Measurements from ENCODE around the gene MISP3. TPM values are rescaled to one million over a fixed set of nuclear protein-coding genes. Genes with fewer than 3 reads are reported as not detected.
A peak's percentile ranks its signal among the peaks of the same experiment; 100 is the strongest.

MISP3 gene
- total RNA-seq, 1 donor from 2014 or later = 5.3 TPM

GRCh38 chr19:14073261-14073924 is 807 bp downstream of the MISP3 start:
- Mint-ChIP-seq H3K4me1 (ENCODE audit: low read depth) (peaks cover 8% of the 10 kb centered on the region), H3K36me3 (ENCODE audit: low read depth) (no peaks in the 10 kb centered on the region), H3K27me3 (ENCODE audit: low read depth) (no peaks in the 10 kb centered on the region), H3K9me3 (no peaks in the 10 kb centered on the region), H3K27ac (peak overlapping the region; percentile 93), H3K4me3 (ENCODE audit: low read depth) (peak overlapping the region; percentile 97)
- DNase-seq (ENCODE audit: low spot score) = peak; percentile 77
- intact Hi-C loops (cut with micrococcal nuclease) = loop anchor here (1.0 to 5.0 kb wide), 5 partner anchors 8 to 66 kb away; partner anchors contain the start of genes ASF1B, PRKACA, RFX1 and SAMD1

- no peak for DNase-seq (ENCODE audit: low spot score)
- intact Hi-C loops (cut with micrococcal nuclease) = loop anchor here (1.0 to 5.0 kb wide), 6 partner anchors 7 to 194 kb away; partner anchors contain the start of genes ASF1B, PRKACA, RFX1 and SAMD1
Observed at GRCh38 chr19:14073925-14074838, 1.6 kb downstream of the MISP3 start.

GRCh38 chr19:14078411-14078810 is 5.8 kb downstream of the MISP3 start:
- intact Hi-C loops (cut with micrococcal nuclease) = no loop called here
- DNase-seq (ENCODE audit: low spot score) = no peak
- no peak overlapping the region for H3K27ac Mint-ChIP-seq
- H3K9me3 Mint-ChIP-seq = no peaks in the 10 kb centered on the region
- H3K4me3 Mint-ChIP-seq (ENCODE audit: low read depth) = no peak overlapping the region
- H3K4me1 Mint-ChIP-seq (ENCODE audit: low read depth) = peaks cover 11% of the 10 kb centered on the region
- peaks cover 2% of the 10 kb centered on the region for H3K36me3 Mint-ChIP-seq (ENCODE audit: low read depth)
- no peaks in the 10 kb centered on the region for H3K27me3 Mint-ChIP-seq (ENCODE audit: low read depth)

More at GRCh38 chr19:14073925-14074838, 1.6 kb downstream of the MISP3 start:
- Mint-ChIP-seq H3K27ac (peak overlapping the region; percentile 93), H3K4me1 (ENCODE audit: low read depth) (peaks cover 8% of the 10 kb centered on the region), H3K36me3 (ENCODE audit: low read depth) (no peaks in the 10 kb centered on the region), H3K4me3 (ENCODE audit: low read depth) (peak overlapping the region; percentile 97), H3K27me3 (ENCODE audit: low read depth) (no peaks in the 10 kb centered on the region), H3K9me3 (no peaks in the 10 kb centered on the region)

GRCh38 chr19:14080887-14081796 is 8.6 kb downstream of the MISP3 start:
- Mint-ChIP-seq H3K9me3 (no peaks in the 10 kb centered on the region), H3K27me3 (ENCODE audit: low read depth) (no peaks in the 10 kb centered on the region), H3K27ac (peak overlapping the region; percentile 93), H3K4me3 (ENCODE audit: low read depth) (peak overlapping the region; percentile 93), H3K4me1 (ENCODE audit: low read depth) (peaks cover 7% of the 10 kb centered on the region), H3K36me3 (ENCODE audit: low read depth) (peaks cover 5% of the 10 kb centered on the region)
- intact Hi-C loops (cut with micrococcal nuclease) = loop anchor here (1.0 to 10.0 kb wide), 5 partner anchors 8 to 296 kb away; partner anchors contain the start of genes ASF1B and PRKACA
- DNase-seq (ENCODE audit: low spot score) = peak; percentile 99

- Mint-ChIP-seq H3K27me3 (ENCODE audit: low read depth) (no peaks in the 10 kb centered on the region), H3K27ac (peak overlapping the region; percentile 93), H3K4me1 (ENCODE audit: low read depth) (peaks cover 7% of the 10 kb centered on the region), H3K9me3 (no peaks in the 10 kb centered on the region), H3K36me3 (ENCODE audit: low read depth) (peaks cover 10% of the 10 kb centered on the region), H3K4me3 (ENCODE audit: low read depth) (peak overlapping the region; percentile 93)
- DNase-seq (ENCODE audit: low spot score) = no peak
- intact Hi-C loops (cut with micrococcal nuclease) = loop anchor here (1.0 to 10.0 kb wide), 5 partner anchors 9 to 297 kb away; partner anchors contain the start of genes ASF1B and PRKACA
Observed at GRCh38 chr19:14081797-14082674, 9.4 kb downstream of the MISP3 start.

GRCh38 chr19:14082675-14082960 is 10.0 kb downstream of the MISP3 start:
- Mint-ChIP-seq H3K27me3 (ENCODE audit: low read depth) (no peaks in the 10 kb centered on the region), H3K4me3 (ENCODE audit: low read depth) (peak overlapping the region; percentile 93), H3K4me1 (ENCODE audit: low read depth) (peaks cover 7% of the 10 kb centered on the region), H3K9me3 (no peaks in the 10 kb centered on the region), H3K27ac (no peak overlapping the region), H3K36me3 (ENCODE audit: low read depth) (peaks cover 13% of the 10 kb centered on the region)
- no peak for DNase-seq (ENCODE audit: low spot score)
- intact Hi-C loops (cut with micrococcal nuclease) = loop anchor here (10.0 kb wide), 1 partner anchor 298 kb away; no protein-coding TSS in a partner anchor

- DNase-seq (ENCODE audit: low spot score) = no peak
- H3K27me3 Mint-ChIP-seq (ENCODE audit: low read depth) = no peaks in the 10 kb centered on the region
- intact Hi-C loops (cut with micrococcal nuclease) = loop anchor here (10.0 kb wide), 1 partner anchor 301 kb away; no protein-coding TSS in a partner anchor
- H3K36me3 Mint-ChIP-seq (ENCODE audit: low read depth) = peaks cover 31% of the 10 kb centered on the region
- H3K9me3 Mint-ChIP-seq = no peaks in the 10 kb centered on the region
- peaks cover 6% of the 10 kb centered on the region for H3K4me1 Mint-ChIP-seq (ENCODE audit: low read depth)
- no peak within 1 kb of the TSS for H3K4me3 Mint-ChIP-seq (ENCODE audit: low read depth)
- no peak within 1 kb of the TSS for H3K27ac Mint-ChIP-seq
Observed at GRCh38 chr19:14085309-14085995, 12.9 kb downstream of the MISP3 start, which contains the start of gene C19orf67. TSS of gene C19orf67 (minus strand) at chr19:14085783. CDS start at chr19:14085627, 156 bp downstream.

- Mint-ChIP-seq H3K4me3 (ENCODE audit: low read depth) (no peak overlapping the region), H3K27ac (no peak overlapping the region), H3K4me1 (ENCODE audit: low read depth) (peaks cover 3% of the 10 kb centered on the region), H3K9me3 (no peaks in the 10 kb centered on the region), H3K27me3 (ENCODE audit: low read depth) (no peaks in the 10 kb centered on the region), H3K36me3 (ENCODE audit: low read depth) (peaks cover 31% of the 10 kb centered on the region)
- intact Hi-C loops (cut with micrococcal nuclease) = loop anchor here (10.0 kb wide), 1 partner anchor 301 kb away; no protein-coding TSS in a partner anchor
- DNase-seq (ENCODE audit: low spot score) = no peak
Observed at GRCh38 chr19:14086098-14086497, 13.5 kb downstream of the MISP3 start.

- Mint-ChIP-seq H3K4me3 (ENCODE audit: low read depth) (peak overlapping the region; percentile 84), H3K4me1 (ENCODE audit: low read depth) (peaks cover 11% of the 10 kb centered on the region), H3K27me3 (ENCODE audit: low read depth) (no peaks in the 10 kb centered on the region), H3K27ac (peak overlapping the region; percentile 67), H3K36me3 (ENCODE audit: low read depth) (peaks cover 47% of the 10 kb centered on the region), H3K9me3 (peaks cover 10% of the 10 kb centered on the region)
- no peak for DNase-seq (ENCODE audit: low spot score)
- intact Hi-C loops (cut with micrococcal nuclease) = loop anchor here (10.0 kb wide), 1 partner anchor 304 kb away; no protein-coding TSS in a partner anchor
Observed at GRCh38 chr19:14088634-14089411, 16.2 kb downstream of the MISP3 start.

- peak overlapping the region; percentile 67 for H3K27ac Mint-ChIP-seq
- intact Hi-C loops (cut with micrococcal nuclease) = loop anchor here (10.0 kb wide), 1 partner anchor 305 kb away; no protein-coding TSS in a partner anchor
- H3K27me3 Mint-ChIP-seq (ENCODE audit: low read depth) = no peaks in the 10 kb centered on the region
- H3K4me3 Mint-ChIP-seq (ENCODE audit: low read depth) = peak overlapping the region; percentile 84
- H3K4me1 Mint-ChIP-seq (ENCODE audit: low read depth) = peaks cover 11% of the 10 kb centered on the region
- H3K36me3 Mint-ChIP-seq (ENCODE audit: low read depth) = peaks cover 47% of the 10 kb centered on the region
- DNase-seq (ENCODE audit: low spot score) = no peak
- H3K9me3 Mint-ChIP-seq = peaks cover 11% of the 10 kb centered on the region
Observed at GRCh38 chr19:14089412-14089661, 16.8 kb downstream of the MISP3 start.

Measured in activated T-helper 2 cell treated with anti-CD3 and anti-CD28 coated beads, Interferon-gamma antibody, Interleukin-2, Interleukin-4, amounts not matched to agents 10 μg/mL and 5 μg/mL and 100 μg/mL, durations not matched to agents 14 hours and 24 hours and 36 hours (primary cell).